ENCODE data around the gene IGFALS.

Gene IGFALS

DNA sequence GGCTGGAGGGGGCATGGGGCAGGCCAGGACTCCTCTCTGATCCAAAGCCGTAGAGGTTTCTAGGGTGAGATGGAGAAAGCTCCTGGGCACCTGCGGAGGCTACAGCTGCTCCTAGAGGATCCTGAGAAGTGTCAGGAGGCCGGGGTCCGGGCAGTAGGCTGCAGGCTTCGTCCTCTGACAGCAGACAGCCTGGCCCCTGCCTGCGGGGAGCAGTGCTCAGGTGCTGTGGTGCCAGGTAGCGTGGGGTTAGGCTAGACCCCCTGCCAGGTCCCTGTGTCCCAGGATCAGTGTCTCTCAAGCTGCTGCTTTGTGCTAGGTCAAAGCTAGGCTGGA, 19.1 kb downstream of the IGFALS start (continued):
- TF ChIP-seq, protein P1, sequence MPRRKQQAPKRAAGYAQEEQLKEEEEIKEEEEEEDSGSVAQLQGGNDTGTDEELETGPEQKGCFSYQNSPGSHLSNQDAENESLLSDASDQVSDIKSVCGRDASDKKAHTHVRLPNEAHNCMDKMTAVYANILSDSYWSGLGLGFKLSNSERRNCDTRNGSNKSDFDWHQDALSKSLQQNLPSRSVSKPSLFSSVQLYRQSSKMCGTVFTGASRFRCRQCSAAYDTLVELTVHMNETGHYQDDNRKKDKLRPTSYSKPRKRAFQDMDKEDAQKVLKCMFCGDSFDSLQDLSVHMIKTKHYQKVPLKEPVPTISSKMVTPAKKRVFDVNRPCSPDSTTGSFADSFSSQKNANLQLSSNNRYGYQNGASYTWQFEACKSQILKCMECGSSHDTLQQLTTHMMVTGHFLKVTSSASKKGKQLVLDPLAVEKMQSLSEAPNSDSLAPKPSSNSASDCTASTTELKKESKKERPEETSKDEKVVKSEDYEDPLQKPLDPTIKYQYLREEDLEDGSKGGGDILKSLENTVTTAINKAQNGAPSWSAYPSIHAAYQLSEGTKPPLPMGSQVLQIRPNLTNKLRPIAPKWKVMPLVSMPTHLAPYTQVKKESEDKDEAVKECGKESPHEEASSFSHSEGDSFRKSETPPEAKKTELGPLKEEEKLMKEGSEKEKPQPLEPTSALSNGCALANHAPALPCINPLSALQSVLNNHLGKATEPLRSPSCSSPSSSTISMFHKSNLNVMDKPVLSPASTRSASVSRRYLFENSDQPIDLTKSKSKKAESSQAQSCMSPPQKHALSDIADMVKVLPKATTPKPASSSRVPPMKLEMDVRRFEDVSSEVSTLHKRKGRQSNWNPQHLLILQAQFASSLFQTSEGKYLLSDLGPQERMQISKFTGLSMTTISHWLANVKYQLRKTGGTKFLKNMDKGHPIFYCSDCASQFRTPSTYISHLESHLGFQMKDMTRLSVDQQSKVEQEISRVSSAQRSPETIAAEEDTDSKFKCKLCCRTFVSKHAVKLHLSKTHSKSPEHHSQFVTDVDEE (CRISPR knock-in tag; IDR thresholded peaks at IDR 0.05): no peak
- TF ChIP-seq SNAI2 (CRISPR knock-in tag; IDR thresholded peaks at IDR 0.05) (no peak), ARNTL (CRISPR knock-in tag; IDR thresholded peaks at IDR 0.05; ENCODE audit: borderline replicate concordance, low read depth) (no peak), ZNF8 (CRISPR knock-in tag; IDR thresholded peaks at IDR 0.05) (no peak), TCF4 (CRISPR knock-in tag; IDR thresholded peaks at IDR 0.05; ENCODE audit: borderline replicate concordance) (no peak)
- TF ChIP-seq, protein P2, sequence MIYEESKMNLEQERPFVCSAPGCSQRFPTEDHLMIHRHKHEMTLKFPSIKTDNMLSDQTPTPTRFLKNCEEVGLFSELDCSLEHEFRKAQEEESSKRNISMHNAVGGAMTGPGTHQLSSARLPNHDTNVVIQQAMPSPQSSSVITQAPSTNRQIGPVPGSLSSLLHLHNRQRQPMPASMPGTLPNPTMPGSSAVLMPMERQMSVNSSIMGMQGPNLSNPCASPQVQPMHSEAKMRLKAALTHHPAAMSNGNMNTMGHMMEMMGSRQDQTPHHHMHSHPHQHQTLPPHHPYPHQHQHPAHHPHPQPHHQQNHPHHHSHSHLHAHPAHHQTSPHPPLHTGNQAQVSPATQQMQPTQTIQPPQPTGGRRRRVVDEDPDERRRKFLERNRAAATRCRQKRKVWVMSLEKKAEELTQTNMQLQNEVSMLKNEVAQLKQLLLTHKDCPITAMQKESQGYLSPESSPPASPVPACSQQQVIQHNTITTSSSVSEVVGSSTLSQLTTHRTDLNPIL (CRISPR knock-in tag; IDR thresholded peaks at IDR 0.05; ENCODE audit: low read depth): no peak
- TF ChIP-seq, protein P3, sequence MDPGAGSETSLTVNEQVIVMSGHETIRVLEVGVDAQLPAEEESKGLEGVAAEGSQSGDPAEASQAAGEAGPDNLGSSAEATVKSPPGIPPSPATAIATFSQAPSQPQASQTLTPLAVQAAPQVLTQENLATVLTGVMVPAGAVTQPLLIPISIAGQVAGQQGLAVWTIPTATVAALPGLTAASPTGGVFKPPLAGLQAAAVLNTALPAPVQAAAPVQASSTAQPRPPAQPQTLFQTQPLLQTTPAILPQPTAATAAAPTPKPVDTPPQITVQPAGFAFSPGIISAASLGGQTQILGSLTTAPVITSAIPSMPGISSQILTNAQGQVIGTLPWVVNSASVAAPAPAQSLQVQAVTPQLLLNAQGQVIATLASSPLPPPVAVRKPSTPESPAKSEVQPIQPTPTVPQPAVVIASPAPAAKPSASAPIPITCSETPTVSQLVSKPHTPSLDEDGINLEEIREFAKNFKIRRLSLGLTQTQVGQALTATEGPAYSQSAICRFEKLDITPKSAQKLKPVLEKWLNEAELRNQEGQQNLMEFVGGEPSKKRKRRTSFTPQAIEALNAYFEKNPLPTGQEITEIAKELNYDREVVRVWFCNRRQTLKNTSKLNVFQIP (CRISPR knock-in tag; IDR thresholded peaks at IDR 0.05; ENCODE audit: borderline replicate concordance, low read depth): no peak

DNA sequence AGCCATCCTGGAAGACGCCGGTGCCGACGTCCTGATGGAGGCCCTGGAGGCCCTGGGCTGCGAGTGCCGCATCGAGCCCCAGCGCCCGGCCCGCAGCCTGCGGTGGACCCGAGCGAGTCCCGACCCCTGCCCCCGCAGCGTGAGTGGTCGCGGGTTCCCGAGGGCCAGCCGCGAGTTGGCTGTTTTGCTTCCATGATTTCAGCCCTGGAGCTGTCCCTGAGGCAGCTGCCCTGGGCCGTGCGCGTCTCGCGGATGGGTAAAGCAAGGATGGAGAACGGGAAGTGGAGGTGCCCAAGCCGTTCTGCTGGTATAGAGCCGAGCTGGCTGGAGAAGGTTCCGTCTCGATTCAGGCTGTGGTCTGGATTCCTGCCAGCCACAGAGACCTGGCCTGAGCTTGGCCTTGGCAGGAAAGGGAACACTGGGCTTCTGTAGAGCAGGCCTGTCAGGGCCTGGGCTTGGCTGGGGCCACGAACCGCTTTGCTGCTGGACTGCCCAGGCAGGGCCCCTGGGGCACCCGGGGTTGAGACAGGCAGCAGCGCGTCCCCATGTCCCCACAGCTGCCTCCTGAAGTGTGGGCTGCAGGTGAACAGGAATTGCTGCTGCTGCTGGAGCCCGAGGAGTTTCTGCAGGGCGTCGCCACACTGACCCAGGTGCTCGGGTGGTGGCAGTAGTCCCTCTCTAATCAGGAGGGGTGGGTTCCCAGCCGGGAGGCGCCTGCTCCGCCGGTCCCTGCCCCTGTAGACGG, 19.6 kb downstream of the IGFALS start:
- peak; percentile 66; the same call in 1 of the 2 replicates for TF ChIP-seq ZNF70 (CRISPR knock-in tag; IDR thresholded peaks at IDR 0.05)
- TF ChIP-seq SNAI2 (CRISPR knock-in tag; IDR thresholded peaks at IDR 0.05): no peak
- ATAC-seq: peak; percentile 11

DNA sequence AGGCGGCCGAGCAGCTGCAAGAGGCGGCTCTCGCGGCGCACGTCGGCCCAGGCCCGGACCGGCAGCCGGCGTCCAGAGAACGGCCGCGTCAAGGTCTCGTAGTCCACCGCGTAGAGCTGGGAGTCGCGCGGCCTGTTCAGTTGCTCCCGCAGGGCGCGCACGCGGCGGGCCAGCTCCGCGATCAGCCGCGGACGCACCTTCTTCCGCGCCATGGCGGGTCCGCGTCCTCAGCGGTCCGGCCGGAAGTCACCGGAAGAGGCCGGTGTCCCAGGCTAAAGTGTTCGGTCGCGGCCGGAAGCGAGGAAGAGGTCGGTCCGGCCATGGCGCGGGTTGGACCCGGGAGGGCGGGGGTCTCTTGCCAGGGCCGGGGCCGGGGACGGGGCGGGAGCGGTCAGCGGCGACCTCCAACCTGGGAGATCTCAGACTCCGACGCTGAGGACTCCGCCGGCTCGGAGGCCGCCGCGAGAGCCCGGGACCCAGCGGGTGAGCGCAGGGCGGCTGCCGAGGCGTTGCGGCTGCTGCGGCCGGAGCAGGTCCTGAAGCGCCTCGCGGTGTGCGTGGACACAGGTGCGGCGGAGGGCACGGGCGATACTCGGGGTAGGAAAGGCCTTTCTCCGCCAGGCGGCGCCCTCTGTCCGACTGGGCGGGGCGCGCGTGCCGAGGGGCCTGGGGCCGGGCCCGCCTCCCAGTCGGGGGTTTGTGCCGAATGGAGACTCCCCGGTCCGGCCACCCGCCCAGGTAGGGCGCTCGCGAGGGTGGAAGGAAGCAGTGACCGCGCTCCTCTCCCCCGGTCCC, 20.4 kb downstream of the IGFALS start, which contains the start of gene MRPS34:
Gene MRPS34, minus strand, starts transcription at position 227 of the 795 bp plus-strand sequence. Its CDS starts 15 bp downstream, at position 212.
- TF ChIP-seq OSR1 (CRISPR knock-in tag; IDR thresholded peaks at IDR 0.05): no peak
- TF ChIP-seq ZFP3 (CRISPR knock-in tag; IDR thresholded peaks at IDR 0.05): peak; percentile 23; the same call in 1 of the 2 replicates
- TF ChIP-seq, protein P2 (CRISPR knock-in tag; IDR thresholded peaks at IDR 0.05; ENCODE audit: low read depth): no peak
- no peak for TF ChIP-seq TOX (CRISPR knock-in tag; IDR thresholded peaks at IDR 0.05; ENCODE audit: borderline replicate concordance)
- TF ChIP-seq, protein P1 (CRISPR knock-in tag; IDR thresholded peaks at IDR 0.05): 0 out of 2 replicates have a peak, but pooled peaks have one; percentile 10
- TF ChIP-seq, protein P4, sequence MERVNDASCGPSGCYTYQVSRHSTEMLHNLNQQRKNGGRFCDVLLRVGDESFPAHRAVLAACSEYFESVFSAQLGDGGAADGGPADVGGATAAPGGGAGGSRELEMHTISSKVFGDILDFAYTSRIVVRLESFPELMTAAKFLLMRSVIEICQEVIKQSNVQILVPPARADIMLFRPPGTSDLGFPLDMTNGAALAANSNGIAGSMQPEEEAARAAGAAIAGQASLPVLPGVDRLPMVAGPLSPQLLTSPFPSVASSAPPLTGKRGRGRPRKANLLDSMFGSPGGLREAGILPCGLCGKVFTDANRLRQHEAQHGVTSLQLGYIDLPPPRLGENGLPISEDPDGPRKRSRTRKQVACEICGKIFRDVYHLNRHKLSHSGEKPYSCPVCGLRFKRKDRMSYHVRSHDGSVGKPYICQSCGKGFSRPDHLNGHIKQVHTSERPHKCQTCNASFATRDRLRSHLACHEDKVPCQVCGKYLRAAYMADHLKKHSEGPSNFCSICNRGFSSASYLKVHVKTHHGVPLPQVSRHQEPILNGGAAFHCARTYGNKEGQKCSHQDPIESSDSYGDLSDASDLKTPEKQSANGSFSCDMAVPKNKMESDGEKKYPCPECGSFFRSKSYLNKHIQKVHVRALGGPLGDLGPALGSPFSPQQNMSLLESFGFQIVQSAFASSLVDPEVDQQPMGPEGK (CRISPR knock-in tag; IDR thresholded peaks at IDR 0.05; ENCODE audit: borderline replicate concordance): no peak
- TF ChIP-seq CSDC2 (CRISPR knock-in tag; IDR thresholded peaks at IDR 0.05): no peak
- no peak for TF ChIP-seq ZFP30 (CRISPR knock-in tag; IDR thresholded peaks at IDR 0.05)
- TF ChIP-seq, protein P3 (CRISPR knock-in tag; IDR thresholded peaks at IDR 0.05; ENCODE audit: borderline replicate concordance, low read depth): no peak
- peak; percentile 62 for ATAC-seq
